ENCODE results near the gene CHL1.

The CHL1 gene, protein sequence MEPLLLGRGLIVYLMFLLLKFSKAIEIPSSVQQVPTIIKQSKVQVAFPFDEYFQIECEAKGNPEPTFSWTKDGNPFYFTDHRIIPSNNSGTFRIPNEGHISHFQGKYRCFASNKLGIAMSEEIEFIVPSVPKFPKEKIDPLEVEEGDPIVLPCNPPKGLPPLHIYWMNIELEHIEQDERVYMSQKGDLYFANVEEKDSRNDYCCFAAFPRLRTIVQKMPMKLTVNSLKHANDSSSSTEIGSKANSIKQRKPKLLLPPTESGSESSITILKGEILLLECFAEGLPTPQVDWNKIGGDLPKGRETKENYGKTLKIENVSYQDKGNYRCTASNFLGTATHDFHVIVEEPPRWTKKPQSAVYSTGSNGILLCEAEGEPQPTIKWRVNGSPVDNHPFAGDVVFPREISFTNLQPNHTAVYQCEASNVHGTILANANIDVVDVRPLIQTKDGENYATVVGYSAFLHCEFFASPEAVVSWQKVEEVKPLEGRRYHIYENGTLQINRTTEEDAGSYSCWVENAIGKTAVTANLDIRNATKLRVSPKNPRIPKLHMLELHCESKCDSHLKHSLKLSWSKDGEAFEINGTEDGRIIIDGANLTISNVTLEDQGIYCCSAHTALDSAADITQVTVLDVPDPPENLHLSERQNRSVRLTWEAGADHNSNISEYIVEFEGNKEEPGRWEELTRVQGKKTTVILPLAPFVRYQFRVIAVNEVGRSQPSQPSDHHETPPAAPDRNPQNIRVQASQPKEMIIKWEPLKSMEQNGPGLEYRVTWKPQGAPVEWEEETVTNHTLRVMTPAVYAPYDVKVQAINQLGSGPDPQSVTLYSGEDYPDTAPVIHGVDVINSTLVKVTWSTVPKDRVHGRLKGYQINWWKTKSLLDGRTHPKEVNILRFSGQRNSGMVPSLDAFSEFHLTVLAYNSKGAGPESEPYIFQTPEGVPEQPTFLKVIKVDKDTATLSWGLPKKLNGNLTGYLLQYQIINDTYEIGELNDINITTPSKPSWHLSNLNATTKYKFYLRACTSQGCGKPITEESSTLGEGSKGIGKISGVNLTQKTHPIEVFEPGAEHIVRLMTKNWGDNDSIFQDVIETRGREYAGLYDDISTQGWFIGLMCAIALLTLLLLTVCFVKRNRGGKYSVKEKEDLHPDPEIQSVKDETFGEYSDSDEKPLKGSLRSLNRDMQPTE (N-terminal part only)

DNA sequence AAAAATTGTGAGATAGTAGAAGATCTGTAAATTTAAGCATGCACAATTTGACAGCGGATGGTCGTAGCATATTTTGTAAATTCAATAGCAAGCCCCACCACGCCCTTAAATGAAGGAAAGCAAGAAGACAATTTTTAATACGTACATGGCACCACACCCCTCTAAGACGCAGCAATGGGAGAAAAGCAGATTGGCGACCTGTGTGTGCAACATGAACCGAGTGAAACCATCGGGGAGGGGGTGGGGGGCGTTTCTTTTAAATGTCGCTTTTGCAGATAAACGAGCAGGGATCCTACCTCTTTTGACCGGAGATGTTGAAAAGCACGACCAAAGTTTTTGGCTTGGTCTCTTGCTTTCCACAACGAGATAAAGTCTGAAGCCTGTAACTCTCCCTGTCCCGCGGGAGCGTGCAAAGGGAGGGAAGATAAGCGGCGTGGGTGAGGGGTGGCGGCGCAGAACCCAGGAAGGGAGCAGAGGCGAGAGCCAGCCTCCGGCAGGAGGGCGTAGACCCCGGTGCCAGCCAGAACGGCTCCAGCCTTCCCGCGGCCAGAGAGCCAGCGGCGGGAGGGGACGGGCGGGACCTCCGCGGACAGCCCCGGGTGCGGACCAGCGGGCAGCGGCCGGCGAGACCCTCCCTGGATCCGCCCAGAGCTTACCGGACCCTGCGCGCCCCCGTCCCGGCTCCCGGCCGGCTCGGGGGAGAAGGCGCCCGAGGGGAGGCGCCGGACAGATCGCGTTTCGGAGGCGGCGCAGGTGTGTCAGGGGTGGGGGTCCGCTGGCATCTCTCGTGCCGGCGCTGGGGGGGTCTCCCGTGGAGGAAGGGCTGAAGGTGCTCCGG, at the start of gene CHL1:
Gene CHL1, plus strand, starts transcription at position 453 of the 838 bp plus-strand sequence. CDS start 123,014 bp downstream, outside the sequence.
- no peak for DNase-seq

DNA sequence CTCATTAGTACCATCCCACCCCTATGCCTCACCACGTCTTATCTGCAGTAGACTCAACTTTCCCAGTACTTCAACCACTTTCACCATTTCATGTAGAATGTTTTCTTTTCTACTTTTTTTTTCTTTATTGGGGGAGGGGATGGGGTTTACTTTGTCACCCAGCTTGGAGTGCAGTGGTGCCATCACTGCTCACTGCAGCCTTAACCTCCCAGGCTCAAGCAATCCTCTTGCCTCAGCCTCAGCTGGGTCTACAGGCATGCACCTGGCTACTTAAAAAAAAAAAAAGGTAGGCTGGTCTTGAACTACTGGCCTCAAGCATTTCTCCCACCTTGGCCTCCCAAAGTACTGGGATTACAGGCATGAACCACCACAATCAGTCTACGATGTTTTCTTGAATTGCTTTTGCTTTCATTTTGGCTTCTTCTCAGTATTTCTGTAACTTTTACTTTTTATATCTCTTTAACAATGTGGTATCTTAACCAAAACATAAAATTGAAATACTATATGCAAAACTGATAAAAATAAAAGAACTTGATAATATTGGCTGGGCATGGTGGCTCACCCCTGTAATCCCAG, 44.9 kb upstream of the CHL1 start:
- no peak for DNase-seq

DNA sequence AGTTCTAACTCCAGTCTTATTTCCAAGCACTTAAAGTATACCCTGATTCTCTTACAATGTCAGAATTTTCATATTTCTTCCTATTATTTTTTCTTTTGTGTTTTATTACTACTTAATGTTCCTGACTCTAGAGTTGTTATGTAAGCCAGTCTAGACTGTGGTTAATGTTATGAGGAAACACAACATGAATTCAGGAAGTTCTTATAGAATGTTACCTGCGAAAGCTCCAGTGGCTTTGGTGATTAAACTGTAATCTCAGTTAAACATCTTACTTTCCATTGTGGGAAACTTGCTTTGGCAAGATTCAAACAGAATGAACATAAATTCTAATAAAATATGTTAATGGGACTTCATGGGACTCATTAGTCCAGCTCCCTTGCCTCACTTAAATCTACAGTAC, 36.6 kb upstream of the CHL1 start:
- DNase-seq, result no peak

DNA sequence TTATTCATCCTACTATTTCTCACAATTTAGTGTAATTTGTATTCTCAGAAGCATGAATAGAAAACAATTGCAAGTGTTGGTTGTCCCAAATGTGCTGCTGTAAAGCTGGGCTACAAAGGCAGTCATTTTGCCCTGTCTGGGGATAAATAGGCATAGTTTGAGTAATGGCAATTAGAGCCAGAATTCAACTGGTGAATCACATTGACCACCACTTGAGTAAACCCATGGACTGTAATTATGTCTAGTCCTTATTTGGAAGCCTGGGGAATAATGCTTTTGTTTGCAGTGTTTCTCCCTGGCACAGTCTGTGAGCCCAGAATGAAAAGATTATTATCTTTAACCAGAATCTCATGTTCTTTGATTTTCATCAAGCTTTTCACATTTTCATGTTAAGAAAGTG, 30.5 kb upstream of the CHL1 start:
- no peak for DNase-seq

DNA sequence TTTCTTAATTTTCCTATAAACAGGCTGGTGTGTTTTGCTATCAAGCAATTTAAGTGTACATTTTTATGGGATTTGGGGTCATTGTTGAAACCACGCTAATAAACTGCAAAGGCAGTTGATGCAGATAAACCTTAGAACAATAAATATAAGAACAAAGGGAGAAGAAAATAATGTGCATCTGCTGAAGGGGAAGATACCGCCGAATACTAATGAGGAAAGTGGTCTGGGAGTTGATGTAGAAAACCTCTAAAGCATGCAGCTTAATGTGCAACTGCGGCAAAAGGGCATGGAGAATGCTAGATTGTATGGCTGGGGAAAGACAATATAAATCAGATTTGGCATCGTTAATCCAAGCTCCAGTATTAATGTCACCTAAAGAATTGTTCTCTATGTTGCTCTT, 29.8 kb upstream of the CHL1 start:
- DNase-seq, result no peak

DNA sequence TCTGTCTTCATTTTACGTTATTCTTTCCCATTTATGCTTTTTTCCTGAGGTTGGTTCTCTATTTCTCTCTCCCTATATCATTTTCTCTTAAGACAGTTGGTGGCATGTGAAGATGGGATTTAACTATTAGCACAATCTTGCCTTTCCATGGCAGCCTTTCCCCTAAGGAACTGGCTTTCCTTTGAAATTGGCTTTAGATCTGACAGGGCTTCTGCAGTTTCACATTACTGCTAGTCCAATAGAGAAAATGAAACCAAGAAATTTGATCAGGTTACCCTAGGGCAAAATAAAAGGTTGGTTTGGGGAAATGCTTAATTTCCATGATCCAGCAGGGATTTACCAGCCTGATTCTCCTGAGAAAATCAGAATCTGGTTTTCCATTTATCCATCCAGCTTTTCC, 22.7 kb upstream of the CHL1 start:
- DNase-seq, result no peak

DNA sequence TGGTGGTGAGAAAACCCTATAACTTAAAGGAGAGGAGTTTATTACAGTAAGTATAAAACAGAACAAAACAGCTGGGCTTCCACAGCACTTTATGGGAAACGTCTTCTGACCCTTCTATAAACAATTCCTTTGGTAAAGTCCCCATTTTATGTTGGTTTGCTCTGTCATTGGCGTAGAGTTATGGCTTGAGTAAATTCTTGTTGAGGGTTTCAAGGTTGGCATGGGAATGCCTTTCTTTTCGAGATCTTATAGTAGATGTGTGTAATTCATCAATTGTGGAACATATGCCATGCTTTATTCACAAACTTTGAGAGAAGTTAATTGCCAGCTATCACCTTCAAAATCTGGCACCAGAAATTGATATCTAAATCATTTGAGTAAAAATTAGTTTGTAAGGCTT, 11.6 kb upstream of the CHL1 start:
- no peak for DNase-seq

DNA sequence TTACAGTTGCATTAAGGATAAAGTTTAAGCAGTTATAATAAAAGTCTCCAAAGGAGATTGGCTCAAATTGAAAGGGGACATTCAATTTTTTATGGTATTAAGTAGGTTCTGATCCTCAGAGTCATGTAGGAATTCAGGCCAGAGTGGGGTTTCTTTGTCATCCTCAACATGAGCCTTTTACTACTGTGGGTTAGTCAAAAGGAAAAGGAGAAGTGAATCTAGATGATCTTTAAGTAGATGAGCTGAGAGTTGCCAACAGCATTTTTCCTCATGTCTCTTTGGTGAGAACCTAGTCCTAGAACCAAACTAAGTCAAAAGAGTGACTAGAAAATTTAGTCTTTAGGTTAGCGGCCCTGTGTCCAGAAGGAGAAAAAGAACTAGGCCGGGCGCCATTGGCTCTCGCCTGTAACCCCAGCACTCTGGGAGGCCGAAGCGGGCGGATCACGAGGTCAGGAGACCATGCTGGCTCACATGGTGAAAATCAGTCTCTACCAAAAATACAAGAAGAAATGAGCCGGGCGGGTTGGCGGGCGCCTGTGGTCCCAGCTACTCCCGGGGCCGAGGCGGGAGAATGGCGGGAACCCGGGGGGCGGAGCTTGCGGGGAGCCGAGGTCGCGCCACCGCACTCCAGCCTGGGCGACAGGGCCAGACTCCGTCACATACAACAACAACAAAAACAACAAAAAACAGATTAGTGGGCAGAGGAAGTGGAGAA, 4.2 kb upstream of the CHL1 start:
- no peak for DNase-seq

DNA sequence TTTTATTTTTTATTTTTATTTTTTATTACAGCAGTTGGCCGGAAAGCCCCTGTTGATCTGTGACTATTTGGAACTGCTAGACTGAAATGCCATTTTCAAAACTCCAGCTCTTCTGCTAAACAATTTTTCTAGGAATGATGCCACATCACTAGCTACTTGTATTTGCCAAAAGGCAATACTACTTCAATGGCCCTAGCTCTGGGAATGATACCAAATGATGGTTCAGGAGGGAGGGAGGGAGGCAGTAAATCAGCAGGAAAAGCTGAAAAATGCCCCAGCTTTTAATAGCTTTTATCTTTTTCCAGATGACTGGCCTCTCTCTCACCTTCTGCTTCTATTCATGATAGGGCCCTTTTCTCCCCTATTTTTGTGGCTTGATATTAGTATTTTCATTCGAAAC, 2.6 kb upstream of the CHL1 start:
- no peak for DNase-seq

DNA sequence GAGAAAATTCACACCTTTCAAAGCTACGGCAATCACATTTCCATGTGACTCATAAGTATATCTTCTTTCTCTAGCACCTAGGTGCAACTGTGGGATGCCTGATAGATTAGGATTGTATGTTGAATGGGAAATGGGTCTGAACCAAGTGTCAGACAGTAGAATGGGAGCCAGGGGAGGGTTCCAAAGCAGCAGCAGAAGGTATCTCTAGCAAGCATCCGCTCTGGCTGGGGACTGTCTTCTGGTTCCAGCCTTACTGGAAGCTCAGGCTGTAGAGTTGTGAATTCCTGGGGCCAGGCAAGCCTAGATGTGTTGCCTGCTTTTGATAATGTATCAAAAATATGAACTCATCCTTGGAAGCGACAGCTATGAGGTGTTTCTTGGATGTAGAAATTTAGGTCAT, 2.1 kb upstream of the CHL1 start:
- no peak for DNase-seq

DNA sequence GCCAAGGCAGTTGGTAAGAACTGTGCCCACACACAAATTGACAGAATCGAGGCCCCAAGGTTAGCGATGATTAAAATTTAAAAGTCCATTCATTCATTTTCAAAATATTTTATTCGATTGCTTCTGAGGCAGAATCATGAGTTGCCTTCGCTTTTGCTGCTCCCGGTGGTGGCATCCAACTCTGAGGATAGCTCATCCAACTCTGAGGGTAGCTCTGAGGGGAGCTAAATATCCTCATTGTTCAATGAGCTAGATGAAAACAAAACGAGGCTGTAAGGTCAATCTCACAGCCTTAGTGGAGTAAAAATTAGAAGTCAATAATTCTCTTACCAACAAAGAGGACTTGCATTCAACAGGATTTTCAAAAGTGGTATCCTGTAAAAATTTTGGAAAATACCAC, 897 bp upstream of the CHL1 start:
- no peak for DNase-seq

DNA sequence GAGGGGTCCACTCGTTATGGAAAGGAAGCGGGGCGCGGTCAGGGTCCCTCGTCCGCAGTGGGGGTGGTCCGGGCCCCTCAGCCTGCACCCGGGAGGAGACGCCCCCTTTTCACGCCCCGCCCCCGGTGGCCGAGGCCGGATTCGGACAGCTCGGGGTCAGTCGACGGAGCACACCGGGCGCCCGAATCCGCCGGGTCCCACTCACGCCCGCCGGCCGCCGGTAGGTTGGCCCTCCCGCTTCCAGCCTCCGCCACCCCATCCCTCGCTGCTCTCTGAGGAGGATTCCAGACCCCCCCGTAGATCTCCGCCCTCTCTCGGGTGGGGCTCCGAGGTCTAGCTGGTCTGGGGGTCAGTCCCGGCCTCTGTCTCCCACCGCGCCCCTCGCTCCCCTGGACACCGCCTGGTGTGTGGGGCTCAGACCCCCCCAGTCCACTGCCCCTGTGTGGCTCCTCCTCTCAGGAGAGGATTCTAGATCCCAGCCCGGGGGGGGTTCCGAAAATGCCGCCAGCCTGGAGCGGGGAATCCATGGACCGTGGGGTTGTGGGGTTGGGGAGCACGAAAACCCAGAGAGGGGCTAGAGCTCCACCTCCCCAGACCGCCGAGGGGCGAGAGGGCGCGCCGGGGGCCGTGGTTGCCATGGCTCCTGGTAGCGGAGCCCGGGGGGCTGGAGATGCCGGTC, 725 bp downstream of the CHL1 start:
- no peak for DNase-seq

DNA sequence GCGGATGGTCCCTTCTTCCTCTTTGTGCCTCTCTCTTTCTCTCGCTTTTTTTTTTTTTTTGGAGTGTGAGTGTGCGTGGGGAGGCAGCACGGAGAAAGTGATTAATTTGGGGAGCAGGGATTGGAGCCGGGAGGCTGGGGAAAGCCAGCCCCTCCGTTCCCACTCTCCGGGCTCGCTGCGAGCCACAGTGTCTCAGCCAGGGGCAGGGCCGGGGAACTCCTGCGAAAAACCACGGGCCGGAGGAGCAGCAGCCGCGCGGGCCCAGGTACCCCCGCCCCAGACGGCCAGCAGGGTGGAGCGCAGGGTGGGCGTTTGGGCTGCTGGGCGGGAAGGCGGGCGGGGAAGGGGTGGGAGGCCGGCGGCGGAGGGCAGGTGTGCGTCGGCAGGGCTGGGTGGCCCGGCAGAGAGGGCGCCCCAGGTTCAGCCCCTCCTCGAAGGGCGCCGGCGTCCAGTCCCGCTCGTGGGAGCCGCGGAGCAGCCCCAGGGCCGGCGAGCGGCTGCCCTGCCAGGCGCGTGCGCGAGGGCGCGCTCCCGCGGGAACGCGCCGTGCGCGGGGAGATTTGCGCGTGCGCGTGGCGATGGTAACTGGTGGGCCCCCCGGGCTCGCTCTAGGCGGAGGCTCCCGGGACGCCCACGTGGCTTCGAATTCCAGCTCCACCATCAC, 1.4 kb downstream of the CHL1 start:
- DNase-seq, result no peak

DNA sequence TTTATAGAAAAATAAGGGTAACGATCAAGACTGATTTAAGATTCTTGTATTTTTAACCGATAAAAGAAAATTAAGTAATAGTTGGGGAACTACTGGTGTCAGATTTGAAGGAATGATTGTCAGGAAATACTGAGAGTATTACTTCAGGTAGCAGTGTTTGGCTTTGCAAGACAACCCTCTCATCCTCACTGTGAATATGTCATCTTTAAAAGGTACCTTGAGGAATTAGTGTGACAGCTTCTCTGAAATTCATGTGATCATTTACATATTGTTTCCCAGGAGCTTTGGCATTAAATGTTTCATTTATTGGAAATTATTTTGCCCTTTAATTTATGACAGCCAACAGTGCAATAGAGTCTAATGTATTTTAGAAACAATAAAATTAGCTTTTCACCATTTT, 3.3 kb downstream of the CHL1 start:
- DNase-seq, result no peak

DNA sequence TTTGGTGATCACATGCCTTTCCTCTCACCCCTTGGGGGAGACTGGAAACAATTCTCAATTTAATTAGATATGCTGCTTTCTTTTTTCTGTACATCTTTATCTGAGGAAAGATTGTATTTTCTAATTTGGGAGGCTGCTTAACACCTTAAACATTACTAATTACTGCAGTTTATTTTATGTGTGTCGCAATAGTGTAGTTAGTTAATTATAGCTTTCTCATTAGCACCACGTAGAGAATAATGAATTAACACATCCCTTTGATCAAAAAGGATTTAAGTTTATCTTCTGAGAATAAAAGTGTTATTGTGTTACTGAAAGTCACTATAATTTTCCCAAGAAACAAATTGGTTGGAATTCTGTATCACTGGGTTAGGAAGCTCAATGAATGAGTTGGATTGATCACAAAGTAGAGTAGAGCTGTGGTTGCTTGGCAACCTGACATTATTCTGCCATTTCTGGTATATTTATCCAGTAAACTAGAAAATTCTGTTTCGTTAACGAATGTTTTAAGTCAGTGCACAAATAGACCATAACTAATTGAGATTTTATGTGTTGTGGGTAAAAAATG, 4.3 kb downstream of the CHL1 start:
- DNase-seq, result no peak

DNA sequence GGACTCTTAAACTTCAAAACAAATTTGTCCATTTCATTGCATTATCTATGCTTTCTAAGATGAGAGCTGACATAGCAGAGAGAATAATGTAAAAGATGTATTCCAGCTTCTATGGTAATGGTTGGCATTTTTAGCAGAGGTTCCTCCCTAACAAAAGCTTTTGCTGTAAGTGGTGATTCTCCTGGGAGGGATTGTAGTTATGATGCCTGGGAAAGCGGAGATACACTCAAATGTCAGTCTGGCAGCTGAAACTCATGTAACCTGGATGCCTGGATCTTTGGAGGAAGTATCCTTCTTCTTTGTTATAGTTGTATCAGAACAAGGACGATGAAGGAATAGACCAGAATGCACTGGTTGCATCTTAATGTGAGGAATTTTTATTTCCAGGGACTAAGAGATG, 7.5 kb downstream of the CHL1 start:
- DNase-seq, result no peak

DNA sequence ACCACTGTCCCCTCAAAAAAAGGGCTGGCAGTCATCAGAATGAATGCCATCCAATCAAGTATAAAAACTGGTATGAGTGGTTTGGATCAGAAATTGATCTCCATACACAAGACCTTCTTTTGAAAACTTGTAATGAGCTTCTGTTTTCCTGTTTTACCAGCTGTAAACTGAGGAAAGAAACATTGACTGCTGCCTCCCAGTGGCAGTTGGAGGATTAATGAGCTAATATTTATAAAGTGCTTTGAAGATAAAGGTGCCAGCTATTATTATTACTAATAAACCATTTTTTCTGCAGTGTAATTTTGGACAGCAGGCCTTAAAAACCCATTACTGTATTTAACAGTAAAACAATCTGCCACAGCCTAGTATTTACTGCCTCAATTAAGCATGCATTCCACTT, 11.4 kb downstream of the CHL1 start:
- no peak for DNase-seq

DNA sequence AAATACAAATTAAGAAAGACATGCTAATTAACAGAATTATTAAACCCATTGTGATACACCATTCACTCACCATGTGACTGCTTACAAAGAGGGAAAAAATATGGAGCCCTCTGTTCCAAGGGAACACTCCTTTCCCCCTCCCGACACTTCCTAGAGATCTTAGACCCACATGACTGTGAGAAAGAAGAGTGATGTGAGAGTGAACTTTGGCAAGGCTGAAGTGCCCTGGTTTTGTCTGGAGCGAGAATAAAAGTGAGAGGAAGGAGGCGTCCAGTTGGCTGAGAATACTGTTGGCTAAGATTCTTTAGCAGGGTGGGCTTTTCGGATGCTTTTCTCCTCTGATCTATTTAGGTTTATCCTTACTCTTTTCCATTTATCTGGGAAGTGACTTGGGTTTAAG, 14.1 kb downstream of the CHL1 start:
- no peak for DNase-seq

DNA sequence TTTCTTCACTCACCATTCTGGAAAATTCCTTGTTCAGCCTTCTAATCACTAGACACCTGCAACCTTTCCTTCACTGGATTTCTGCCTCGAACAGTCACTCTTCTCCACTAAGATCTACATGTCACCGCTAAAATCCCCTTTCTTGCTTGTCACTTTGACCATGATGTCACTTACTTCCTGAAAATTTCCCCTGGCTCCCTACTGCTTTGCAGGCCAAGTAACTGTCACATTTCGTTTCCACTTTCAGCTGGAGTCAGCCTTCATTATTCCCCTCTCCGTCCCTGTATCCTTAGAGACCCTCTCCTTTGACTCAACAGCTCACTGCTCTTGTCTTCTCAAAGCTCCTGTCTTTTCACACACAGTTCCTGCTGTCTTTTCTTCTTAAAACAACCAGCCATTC, 15.9 kb downstream of the CHL1 start:
- DNase-seq, result peak; percentile 20
